Subcutaneous preadipocyte (primary cell): ENCODE results near the gene AOPEP. TPM values are rescaled to one million over a fixed set of nuclear protein-coding genes. Genes with fewer than 3 reads are reported as not detected.

Experiments
- small RNA-seq: library from RNA; depleted of rRNA; stranded (forward); fragments of <200 nt; gene quantifications from one replicate; pipeline ENCODE3, GENCODE V24; 2012
- total RNA-seq: library from RNA; depleted of rRNA; stranded (reverse); fragments of >200 nt; gene quantifications from 2 replicates; pipeline ENCODE4 v1.2.3, GENCODE V29; 2012

Gene AOPEP, protein sequence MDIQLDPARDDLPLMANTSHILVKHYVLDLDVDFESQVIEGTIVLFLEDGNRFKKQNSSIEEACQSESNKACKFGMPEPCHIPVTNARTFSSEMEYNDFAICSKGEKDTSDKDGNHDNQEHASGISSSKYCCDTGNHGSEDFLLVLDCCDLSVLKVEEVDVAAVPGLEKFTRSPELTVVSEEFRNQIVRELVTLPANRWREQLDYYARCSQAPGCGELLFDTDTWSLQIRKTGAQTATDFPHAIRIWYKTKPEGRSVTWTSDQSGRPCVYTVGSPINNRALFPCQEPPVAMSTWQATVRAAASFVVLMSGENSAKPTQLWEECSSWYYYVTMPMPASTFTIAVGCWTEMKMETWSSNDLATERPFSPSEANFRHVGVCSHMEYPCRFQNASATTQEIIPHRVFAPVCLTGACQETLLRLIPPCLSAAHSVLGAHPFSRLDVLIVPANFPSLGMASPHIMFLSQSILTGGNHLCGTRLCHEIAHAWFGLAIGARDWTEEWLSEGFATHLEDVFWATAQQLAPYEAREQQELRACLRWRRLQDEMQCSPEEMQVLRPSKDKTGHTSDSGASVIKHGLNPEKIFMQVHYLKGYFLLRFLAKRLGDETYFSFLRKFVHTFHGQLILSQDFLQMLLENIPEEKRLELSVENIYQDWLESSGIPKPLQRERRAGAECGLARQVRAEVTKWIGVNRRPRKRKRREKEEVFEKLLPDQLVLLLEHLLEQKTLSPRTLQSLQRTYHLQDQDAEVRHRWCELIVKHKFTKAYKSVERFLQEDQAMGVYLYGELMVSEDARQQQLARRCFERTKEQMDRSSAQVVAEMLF
- 16.5 and 27.4 TPM in 2 replicates for total RNA-seq

DNA sequence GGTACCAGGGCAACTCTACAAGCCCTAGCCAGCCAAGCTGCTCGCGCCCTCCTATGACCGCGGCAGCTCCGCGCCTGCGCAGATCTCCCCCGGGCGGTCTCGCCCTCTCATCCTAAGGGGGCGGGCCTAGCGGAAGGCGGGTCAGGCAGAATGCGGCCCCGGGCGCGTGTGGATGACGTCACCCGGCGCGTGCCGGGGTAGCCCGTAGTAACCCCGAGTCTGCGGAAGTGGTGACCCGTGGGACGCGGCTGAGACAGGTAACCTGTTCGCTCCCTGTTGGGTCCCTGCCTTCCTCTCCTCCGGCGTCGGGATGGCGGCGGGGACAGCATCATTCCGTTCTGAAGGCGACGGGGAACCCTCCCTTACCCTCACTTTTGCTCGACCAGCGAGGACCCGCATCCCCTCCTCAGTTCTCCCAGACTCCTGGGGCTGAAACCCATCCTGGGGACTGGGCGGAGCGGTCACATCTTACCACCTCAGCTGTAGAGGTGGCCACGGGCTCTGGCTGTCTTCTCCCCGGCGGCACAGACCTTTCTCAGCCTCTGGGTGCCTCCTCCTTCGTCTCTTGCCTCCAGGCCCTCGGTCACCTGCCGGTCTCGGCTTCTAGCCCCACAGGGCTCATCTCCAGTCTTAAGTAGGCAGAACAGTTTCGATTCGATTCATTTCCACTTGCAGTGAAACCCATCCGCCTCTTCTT lies at the start of gene AOPEP:
Gene AOPEP, plus strand, starts transcription at position 205 of the 697 bp plus-strand sequence. CDS start 33,085 bp downstream, outside the sequence.

Small RNA genes within 50 kb of the gene (small RNA-seq; reads per million reads assigned to genes)
- gene MIR2278: 0.90 reads per million, percentile 54 among the genes with 10 or more reads in this experiment
- 2,190 reads per million, percentile 100 among the genes with 10 or more reads in this experiment for gene MIR23B
- 1,337 reads per million, percentile 100 among the genes with 10 or more reads in this experiment for gene MIR27B
- gene MIR3074: not detected
- gene MIR6081: not detected

Other genes starting within 250 kb of the AOPEP start
- gene PCAT7, start 171.6 kb upstream of the AOPEP start, total RNA-seq: not detected in 2 replicates
- gene FBP2, start 132.9 kb upstream of the AOPEP start, total RNA-seq: under 0.01 TPM in 1 of 2 replicates, not detected in the other
- gene FBP1, start 87.2 kb upstream of the AOPEP start, total RNA-seq: not detected in 2 replicates